Fibroblast of skin of right biceps (primary cell): ENCODE data around the gene PRR36.

Source experiments
- DNase-seq: peaks from one replicate; pipeline ENCODE4 v3.0.0-alpha.2; 2013

The PRR36 gene

GRCh38 chr19:7858109-7858770, 15.9 kb downstream of the PRR36 start:
- no peak for DNase-seq

- DNase-seq, result no peak
These were observed 16.5 kb downstream of the PRR36 start for GRCh38 chr19:7857727-7858108.

GRCh38 chr19:7856679-7857663, 17.2 kb downstream of the PRR36 start:
- DNase-seq, result no peak

GRCh38 chr19:7856109-7856591, 18.0 kb downstream of the PRR36 start:
- no peak for DNase-seq

- no peak for DNase-seq
These were observed 18.6 kb downstream of the PRR36 start for GRCh38 chr19:7855426-7856108.

GRCh38 chr19:7853770-7854128, 20.4 kb downstream of the PRR36 start:
- DNase-seq, result no peak

GRCh38 chr19:7852851-7853769, 21.1 kb downstream of the PRR36 start:
- peak; percentile 52 for DNase-seq

- no peak for DNase-seq
These were observed 22.3 kb downstream of the PRR36 start for GRCh38 chr19:7851623-7852500.

- no peak for DNase-seq
These were observed 23.1 kb downstream of the PRR36 start for GRCh38 chr19:7850945-7851622.

GRCh38 chr19:7850000-7850813, 24.0 kb downstream of the PRR36 start:
- DNase-seq, result no peak

- no peak for DNase-seq
These were observed 24.6 kb downstream of the PRR36 start for GRCh38 chr19:7849631-7849999.

GRCh38 chr19:7848779-7849457, 25.3 kb downstream of the PRR36 start:
- DNase-seq, result no peak

GRCh38 chr19:7847664-7848063, 26.5 kb downstream of the PRR36 start:
- no peak for DNase-seq

GRCh38 chr19:7846155-7846646, 28.0 kb downstream of the PRR36 start:
- DNase-seq, result no peak

- DNase-seq, result no peak
These were observed 28.6 kb downstream of the PRR36 start for GRCh38 chr19:7845390-7846154.

GRCh38 chr19:7844951-7845350, 29.2 kb downstream of the PRR36 start:
- no peak for DNase-seq

GRCh38 chr19:7844405-7844804, 29.8 kb downstream of the PRR36 start:
- DNase-seq, result no peak

GRCh38 chr19:7843521-7843920, 30.7 kb downstream of the PRR36 start:
- DNase-seq, result no peak
